ENCODE results near the gene CLPSL2.

Gene CLPSL2

GRCh38 chr6:35790683-35791082, 14.3 kb downstream of the CLPSL2 start:
- TF ChIP-seq, protein P1, sequence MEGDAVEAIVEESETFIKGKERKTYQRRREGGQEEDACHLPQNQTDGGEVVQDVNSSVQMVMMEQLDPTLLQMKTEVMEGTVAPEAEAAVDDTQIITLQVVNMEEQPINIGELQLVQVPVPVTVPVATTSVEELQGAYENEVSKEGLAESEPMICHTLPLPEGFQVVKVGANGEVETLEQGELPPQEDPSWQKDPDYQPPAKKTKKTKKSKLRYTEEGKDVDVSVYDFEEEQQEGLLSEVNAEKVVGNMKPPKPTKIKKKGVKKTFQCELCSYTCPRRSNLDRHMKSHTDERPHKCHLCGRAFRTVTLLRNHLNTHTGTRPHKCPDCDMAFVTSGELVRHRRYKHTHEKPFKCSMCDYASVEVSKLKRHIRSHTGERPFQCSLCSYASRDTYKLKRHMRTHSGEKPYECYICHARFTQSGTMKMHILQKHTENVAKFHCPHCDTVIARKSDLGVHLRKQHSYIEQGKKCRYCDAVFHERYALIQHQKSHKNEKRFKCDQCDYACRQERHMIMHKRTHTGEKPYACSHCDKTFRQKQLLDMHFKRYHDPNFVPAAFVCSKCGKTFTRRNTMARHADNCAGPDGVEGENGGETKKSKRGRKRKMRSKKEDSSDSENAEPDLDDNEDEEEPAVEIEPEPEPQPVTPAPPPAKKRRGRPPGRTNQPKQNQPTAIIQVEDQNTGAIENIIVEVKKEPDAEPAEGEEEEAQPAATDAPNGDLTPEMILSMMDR (conservative IDR thresholded peaks at IDR 0.05): no peak
- TF ChIP-seq ZFX (IDR thresholded peaks at IDR 0.05): no peak
- H3K27ac ChIP-seq: no peak overlapping the region

DNA sequence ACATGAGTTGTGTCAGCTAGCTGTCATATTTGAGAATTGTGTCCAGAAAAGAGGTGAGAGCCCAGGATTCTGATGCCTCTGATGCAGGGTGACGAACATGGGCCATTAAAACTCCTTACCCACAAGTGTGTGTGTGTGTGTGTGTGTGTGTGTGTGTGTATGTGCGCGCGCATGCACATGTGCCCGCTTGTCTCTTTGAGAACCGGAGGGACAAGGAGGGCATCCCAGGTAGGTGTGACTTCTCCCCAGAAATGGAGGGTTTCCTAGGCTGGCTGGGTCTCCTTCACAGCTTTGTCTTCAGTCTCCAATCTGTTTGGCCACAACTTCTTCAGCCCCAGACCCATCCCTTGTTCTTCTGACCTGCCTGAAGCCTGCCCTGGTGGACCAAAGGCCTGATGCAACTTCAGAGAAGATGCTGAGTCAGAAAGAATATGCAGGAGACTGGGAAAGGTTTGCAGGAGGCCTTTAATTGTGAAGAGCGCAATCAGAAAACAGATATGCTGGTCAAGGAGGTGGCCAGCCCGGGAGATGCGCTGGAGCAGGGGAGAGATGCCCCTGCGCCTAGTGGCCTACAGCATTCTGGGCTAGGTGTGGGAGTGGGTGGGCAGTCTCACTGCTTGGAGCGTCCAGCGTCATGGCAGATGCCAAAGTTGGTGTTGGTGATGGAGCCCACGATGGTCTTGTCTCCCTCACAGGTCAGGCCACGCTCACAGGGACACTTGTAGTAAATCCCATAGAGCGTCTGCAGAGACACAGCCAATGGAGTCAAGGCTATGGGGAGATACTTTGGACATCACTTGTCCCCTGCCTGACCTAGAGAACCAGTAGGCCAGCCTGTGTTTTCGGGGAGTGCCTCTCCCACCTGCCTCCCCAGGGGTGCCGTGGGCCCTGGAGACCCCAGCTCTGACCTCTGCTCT, 18.4 kb downstream of the CLPSL2 start:
- TF ChIP-seq, protein P1 (conservative IDR thresholded peaks at IDR 0.05): no peak
- TF ChIP-seq ZFX (IDR thresholded peaks at IDR 0.05): no peak
- H3K27ac ChIP-seq: no peak overlapping the region

- no peak overlapping the region for H3K27ac ChIP-seq
- TF ChIP-seq ZFX (IDR thresholded peaks at IDR 0.05): no peak
- TF ChIP-seq, protein P1 (conservative IDR thresholded peaks at IDR 0.05): no peak
These were observed 19.2 kb downstream of the CLPSL2 start for GRCh38 chr6:35795453-35796071.

DNA sequence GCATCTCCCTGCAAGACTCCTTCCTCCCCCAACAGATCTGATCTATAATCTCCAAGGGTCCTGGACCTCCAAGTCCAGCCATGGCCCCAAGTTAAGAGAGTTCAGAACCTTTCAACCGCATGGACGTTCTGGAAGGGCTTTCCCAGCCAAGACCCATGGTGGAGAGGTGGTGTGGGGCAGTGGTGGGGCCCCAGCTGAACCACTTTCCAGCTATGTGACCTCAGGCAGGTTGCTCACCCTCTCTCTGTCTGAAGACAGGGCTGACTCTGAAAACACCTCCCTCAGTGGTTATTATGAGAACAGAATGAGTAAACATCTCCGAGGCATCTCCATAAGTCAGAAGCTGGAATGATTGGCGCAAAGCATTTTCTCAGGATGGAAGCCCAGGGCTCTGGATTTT, 19.8 kb downstream of the CLPSL2 start:
- no peak for TF ChIP-seq ZFX (IDR thresholded peaks at IDR 0.05)
- TF ChIP-seq, protein P1 (conservative IDR thresholded peaks at IDR 0.05): no peak

GRCh38 chr6:35797837-35798526, 21.6 kb downstream of the CLPSL2 start:
- H3K27ac ChIP-seq: no peak overlapping the region
- no peak for TF ChIP-seq ZFX (IDR thresholded peaks at IDR 0.05)
- TF ChIP-seq, protein P1 (conservative IDR thresholded peaks at IDR 0.05): no peak

More for the DNA sequence above, 19.8 kb downstream of the CLPSL2 start:
- H3K27ac ChIP-seq: no peak overlapping the region

DNA sequence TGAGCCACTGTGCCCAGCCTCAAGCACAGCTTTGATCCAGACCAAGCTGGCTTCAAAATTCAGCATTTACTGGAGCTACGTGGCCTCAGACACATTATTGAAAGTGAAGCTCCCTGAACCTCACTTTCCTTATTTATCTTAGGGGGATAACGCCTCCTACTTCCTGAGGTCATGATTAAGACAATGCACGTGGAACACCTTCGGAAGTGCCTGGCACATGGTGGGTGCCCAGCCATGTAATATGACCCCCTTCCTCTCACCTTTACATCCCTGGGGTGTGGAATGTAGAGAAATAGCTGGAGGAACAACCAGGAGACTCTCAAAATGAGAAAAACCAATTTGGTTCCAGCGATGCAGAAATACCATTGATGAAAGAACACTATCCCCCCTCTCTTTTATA, 22.3 kb downstream of the CLPSL2 start:
- no peak overlapping the region for H3K27ac ChIP-seq
- TF ChIP-seq, protein P1 (conservative IDR thresholded peaks at IDR 0.05): no peak
- TF ChIP-seq ZFX (IDR thresholded peaks at IDR 0.05): no peak
